ENCODE results near the gene MRPS18A.

Gene MRPS18A

DNA sequence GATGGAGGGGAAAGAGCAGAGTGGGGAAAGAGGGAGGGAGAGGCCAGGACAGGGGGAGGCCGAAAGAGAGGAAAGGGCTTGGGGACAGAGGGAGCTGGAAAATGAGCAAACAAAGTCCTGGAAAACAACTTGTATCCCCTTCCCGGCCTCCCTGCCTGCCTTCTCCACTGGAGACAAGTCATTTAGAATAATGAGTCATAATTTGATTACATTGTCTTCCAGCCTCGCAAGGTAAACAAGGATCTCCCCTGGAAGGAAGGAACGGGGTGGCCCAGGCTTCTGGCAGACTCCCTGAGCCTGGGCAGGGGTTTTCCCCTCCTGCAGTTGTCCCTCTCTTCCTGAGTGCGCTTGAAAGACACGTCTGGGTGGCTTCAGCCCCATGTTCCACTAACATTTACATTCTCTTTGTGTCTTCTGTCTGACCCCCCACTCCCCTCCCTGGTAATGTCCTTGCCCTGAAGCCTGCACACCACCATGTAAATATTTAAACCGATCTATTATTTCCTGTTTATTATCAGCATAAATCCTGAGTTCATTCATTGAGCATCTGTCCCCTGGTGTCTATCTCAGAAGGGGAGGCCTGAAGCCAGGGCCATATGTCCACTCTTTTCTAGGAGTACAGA, 12.1 kb upstream of the MRPS18A start:
- Histone ChIP-seq H3K4me1 (ENCODE audit: control insufficient read depth in 1 of 2, insufficient read depth in 2 of 2, low read length in 2 of 2) (peaks cover 67% of the 10 kb centered on the region in 2 donors), H3K9ac (ENCODE audit: low read depth in 1 of 2, low read length in 2 of 2) (peak overlapping the region; percentile 57 to 61), H3K27me3 (ENCODE audit: control insufficient read depth in 1 of 2, insufficient read depth in 2 of 2, low read length in 2 of 2) (no peaks in the 10 kb centered on the region), H3K9me3 (ENCODE audit: control insufficient read depth in 1 of 2, low read length in 2 of 2) (no peaks in the 10 kb centered on the region), H3K36me3 (ENCODE audit: control insufficient read depth in 1 of 2, insufficient read depth in 2 of 2, low read length in 2 of 2) (no peaks in the 10 kb centered on the region), H3K27ac (ENCODE audit: low read depth, low read length) (peak overlapping the region; percentile 57), H3K4me3 (ENCODE audit: low read depth in 1 of 2, low read length in 2 of 2) (peak overlapping the region in 1 of 2 donors; percentile 8)

DNA sequence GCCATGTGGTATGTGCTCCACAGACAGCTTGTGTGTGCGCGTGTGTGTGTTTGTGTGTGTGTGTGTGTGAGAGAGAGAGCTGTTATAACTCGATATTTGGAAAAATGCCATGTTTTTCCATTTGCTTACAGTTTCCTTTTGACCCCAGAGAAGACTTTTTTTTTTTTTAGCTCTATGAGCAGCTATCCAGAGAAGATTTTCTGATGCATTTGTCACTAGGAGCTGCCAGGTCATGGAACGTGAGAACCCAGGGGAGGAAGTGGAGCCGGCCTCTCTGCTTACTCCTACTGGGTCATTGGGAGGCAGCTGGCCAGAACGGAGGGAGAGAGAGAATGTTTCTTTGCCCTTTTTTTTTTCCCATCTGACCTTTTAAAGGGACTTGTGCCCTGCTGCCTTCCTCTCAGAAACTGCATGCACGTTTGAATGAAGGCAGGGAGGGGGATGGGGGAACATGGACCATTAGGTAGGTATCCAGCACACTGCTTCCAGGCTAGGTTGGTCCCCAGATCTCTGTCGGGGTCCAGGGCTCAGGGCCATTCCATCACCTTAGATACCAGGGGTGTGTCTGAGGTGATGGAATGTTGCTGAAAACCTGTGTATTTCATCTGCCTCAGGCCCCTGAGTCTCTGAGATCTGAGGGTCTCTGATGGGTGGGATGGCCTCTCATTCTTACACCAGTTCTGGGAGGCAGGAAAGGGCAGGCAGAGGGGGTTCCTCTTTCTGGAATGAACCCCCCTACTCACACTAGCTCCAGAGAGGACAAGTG, 11.2 kb upstream of the MRPS18A start:
- H3K9ac ChIP-seq (ENCODE audit: low read depth in 1 of 2, low read length in 2 of 2) = peak overlapping the region; percentile 35 to 57
- peak overlapping the region; percentile 57 for H3K27ac ChIP-seq (ENCODE audit: low read depth, low read length)
- H3K36me3 ChIP-seq (ENCODE audit: control insufficient read depth in 1 of 2, insufficient read depth in 2 of 2, low read length in 2 of 2) = no peaks in the 10 kb centered on the region
- peaks cover 61 to 65% of the 10 kb centered on the region in 2 donors for H3K4me1 ChIP-seq (ENCODE audit: control insufficient read depth in 1 of 2, insufficient read depth in 2 of 2, low read length in 2 of 2)
- no peaks in the 10 kb centered on the region for H3K9me3 ChIP-seq (ENCODE audit: control insufficient read depth in 1 of 2, low read length in 2 of 2)
- peak overlapping the region in 1 of 2 donors; percentile 29 for H3K4me3 ChIP-seq (ENCODE audit: low read depth in 1 of 2, low read length in 2 of 2)
- no peaks in the 10 kb centered on the region for H3K27me3 ChIP-seq (ENCODE audit: control insufficient read depth in 1 of 2, insufficient read depth in 2 of 2, low read length in 2 of 2)

DNA sequence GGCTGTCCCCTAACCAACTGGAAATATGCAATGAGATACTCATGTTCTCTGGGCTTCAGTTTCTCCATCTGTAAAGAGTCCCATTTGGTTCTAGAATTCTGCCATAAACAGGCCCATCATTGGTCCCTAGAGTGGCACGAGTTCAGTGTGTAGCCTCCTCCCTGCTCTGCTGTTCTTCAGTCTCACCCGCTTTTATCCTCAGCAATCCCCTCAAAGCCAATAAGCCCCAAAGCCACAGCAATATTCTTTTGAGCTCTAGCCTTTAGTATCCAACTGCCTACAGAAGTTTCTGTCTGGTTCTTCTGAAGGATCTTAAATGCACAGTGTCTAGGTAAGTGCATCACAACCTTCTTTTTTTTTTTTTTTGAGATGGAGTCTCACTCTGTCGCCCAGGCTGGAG, 9.8 kb upstream of the MRPS18A start:
- H3K9me3 ChIP-seq (ENCODE audit: control insufficient read depth in 1 of 2, low read length in 2 of 2) = no peaks in the 10 kb centered on the region
- H3K27me3 ChIP-seq (ENCODE audit: control insufficient read depth in 1 of 2, insufficient read depth in 2 of 2, low read length in 2 of 2) = no peaks in the 10 kb centered on the region
- H3K4me1 ChIP-seq (ENCODE audit: control insufficient read depth in 1 of 2, insufficient read depth in 2 of 2, low read length in 2 of 2) = peaks cover 48 to 52% of the 10 kb centered on the region in 2 donors
- no peak overlapping the region for H3K4me3 ChIP-seq (ENCODE audit: low read depth in 1 of 2, low read length in 2 of 2)
- H3K36me3 ChIP-seq (ENCODE audit: control insufficient read depth in 1 of 2, insufficient read depth in 2 of 2, low read length in 2 of 2) = no peaks in the 10 kb centered on the region
- no peak overlapping the region for H3K27ac ChIP-seq (ENCODE audit: low read depth, low read length)
- H3K9ac ChIP-seq (ENCODE audit: low read depth in 1 of 2, low read length in 2 of 2) = no peak overlapping the region

DNA sequence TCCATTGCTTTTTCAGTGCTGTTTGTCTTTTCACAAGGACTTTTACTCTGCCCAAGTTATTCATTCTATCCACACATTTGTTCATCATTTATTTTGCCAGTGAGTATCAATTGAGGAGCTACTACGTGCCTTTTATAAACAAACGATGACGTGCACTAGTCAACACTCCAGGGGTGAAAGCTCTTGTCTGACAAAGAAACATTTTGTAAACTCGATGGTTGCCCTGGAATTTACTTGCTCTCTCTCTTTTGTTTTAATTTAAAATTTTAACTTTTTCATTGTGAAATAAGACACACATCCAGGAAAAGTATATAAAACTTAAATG, 8.3 kb upstream of the MRPS18A start:
- Histone ChIP-seq H3K4me1 (ENCODE audit: control insufficient read depth in 1 of 2, insufficient read depth in 2 of 2, low read length in 2 of 2) (peaks cover 35 to 44% of the 10 kb centered on the region in 2 donors), H3K27me3 (ENCODE audit: control insufficient read depth in 1 of 2, insufficient read depth in 2 of 2, low read length in 2 of 2) (no peaks in the 10 kb centered on the region), H3K9me3 (ENCODE audit: control insufficient read depth in 1 of 2, low read length in 2 of 2) (no peaks in the 10 kb centered on the region), H3K9ac (ENCODE audit: low read depth in 1 of 2, low read length in 2 of 2) (peak overlapping the region in 1 of 2 donors; percentile 41), H3K27ac (ENCODE audit: low read depth, low read length) (peak overlapping the region; percentile 1), H3K36me3 (ENCODE audit: control insufficient read depth in 1 of 2, insufficient read depth in 2 of 2, low read length in 2 of 2) (no peaks in the 10 kb centered on the region), H3K4me3 (ENCODE audit: low read depth in 1 of 2, low read length in 2 of 2) (no peak overlapping the region)

DNA sequence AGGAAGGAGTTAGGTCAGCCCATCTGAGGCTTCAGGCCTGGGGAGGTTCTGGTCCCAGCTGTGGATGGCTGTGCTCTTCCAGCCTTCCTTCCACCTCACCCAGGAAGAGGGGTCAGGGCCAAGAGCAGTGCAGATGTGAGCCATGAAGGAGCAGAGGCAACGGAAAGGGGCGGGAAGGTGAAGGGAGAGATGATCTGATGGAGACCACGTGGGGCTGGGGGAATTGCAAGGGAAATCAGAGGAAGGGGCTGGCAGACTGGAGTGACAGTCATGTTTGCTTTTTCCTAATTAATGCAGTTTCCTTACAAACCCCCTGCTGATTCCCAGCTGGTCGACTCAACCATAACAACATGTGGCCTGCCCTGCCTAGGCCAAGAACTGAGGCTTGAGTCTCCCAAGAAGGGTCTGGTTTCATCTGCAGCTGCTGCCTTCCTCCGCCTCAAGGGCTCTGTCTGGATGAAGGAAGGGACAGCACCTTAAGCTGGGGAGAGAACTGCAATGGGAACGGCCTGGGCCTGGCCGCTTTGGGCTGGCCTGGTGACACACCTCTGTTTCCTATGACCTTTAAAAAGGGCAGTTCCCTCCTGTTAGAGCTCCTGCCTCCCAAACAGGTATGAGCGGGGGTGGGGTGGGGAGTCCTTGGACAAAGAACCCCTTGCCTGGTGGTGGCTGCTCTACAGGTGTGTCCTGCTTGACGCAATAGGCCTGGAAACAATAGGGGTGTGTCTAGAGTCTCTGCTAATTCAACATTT, 7.8 kb upstream of the MRPS18A start:
- H3K27ac ChIP-seq (ENCODE audit: low read depth, low read length) = peak overlapping the region; percentile 51
- peaks cover 35 to 44% of the 10 kb centered on the region in 2 donors for H3K4me1 ChIP-seq (ENCODE audit: control insufficient read depth in 1 of 2, insufficient read depth in 2 of 2, low read length in 2 of 2)
- H3K9me3 ChIP-seq (ENCODE audit: control insufficient read depth in 1 of 2, low read length in 2 of 2) = no peaks in the 10 kb centered on the region
- no peaks in the 10 kb centered on the region for H3K36me3 ChIP-seq (ENCODE audit: control insufficient read depth in 1 of 2, insufficient read depth in 2 of 2, low read length in 2 of 2)
- H3K27me3 ChIP-seq (ENCODE audit: control insufficient read depth in 1 of 2, insufficient read depth in 2 of 2, low read length in 2 of 2) = no peaks in the 10 kb centered on the region
- H3K4me3 ChIP-seq (ENCODE audit: low read depth in 1 of 2, low read length in 2 of 2) = no peak overlapping the region
- peak overlapping the region; percentile 40 to 41 for H3K9ac ChIP-seq (ENCODE audit: low read depth in 1 of 2, low read length in 2 of 2)

DNA sequence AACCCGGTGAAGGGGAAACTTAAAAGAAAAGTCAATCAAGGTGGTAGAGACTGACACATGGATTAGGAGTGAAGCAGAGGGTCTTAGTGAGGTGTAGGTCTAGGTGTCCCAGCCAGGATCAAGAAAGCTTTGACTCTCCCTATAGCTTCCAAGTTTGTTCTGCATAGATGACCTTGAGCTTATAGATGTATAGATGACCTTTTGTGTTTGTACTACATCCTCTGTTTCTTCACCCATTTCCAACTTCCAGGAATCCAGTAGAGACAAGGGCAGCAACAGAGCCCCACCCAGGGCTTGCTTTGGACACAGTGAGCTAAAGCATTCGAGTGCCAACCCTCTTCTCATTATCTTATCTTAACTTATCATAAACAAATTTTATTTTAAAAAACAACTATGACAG, 1.8 kb upstream of the MRPS18A start:
- Histone ChIP-seq H3K9me3 (ENCODE audit: control insufficient read depth in 1 of 2, low read length in 2 of 2) (no peaks in the 10 kb centered on the region), H3K36me3 (ENCODE audit: control insufficient read depth in 1 of 2, insufficient read depth in 2 of 2, low read length in 2 of 2) (no peaks in the 10 kb centered on the region), H3K9ac (ENCODE audit: low read depth in 1 of 2, low read length in 2 of 2) (no peak overlapping the region), H3K4me3 (ENCODE audit: low read depth in 1 of 2, low read length in 2 of 2) (no peak overlapping the region), H3K27ac (ENCODE audit: low read depth, low read length) (no peak overlapping the region), H3K27me3 (ENCODE audit: control insufficient read depth in 1 of 2, insufficient read depth in 2 of 2, low read length in 2 of 2) (no peaks in the 10 kb centered on the region), H3K4me1 (ENCODE audit: control insufficient read depth in 1 of 2, insufficient read depth in 2 of 2, low read length in 2 of 2) (peaks cover 26 to 29% of the 10 kb centered on the region in 2 donors)

DNA sequence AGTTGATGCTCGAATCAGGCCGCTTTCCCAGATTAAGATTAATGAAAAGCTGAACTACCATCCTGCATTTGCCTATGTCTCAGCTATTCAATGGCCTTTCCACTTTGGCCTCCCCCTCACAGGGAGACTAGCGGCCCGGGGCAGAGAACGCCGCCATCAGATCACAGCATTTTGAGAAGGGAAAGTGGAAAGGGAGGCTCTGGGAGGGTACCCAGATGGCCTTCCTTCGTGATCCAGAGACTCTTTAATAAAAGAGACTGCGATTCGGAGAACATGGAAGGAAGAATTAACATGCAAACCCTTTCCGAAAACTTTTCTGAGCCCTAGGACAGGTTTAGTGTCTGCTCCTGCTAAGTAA, 533 bp downstream of the MRPS18A start:
- H3K9me3 ChIP-seq (ENCODE audit: control insufficient read depth in 1 of 2, low read length in 2 of 2) = no peaks in the 10 kb centered on the region
- no peaks in the 10 kb centered on the region for H3K27me3 ChIP-seq (ENCODE audit: control insufficient read depth in 1 of 2, insufficient read depth in 2 of 2, low read length in 2 of 2)
- peaks cover 0 to 7% of the 10 kb centered on the region in 2 donors for H3K36me3 ChIP-seq (ENCODE audit: control insufficient read depth in 1 of 2, insufficient read depth in 2 of 2, low read length in 2 of 2)
- peaks cover 42 to 50% of the 10 kb centered on the region in 2 donors for H3K4me1 ChIP-seq (ENCODE audit: control insufficient read depth in 1 of 2, insufficient read depth in 2 of 2, low read length in 2 of 2)
- peak overlapping the region; percentile 61 to 94 for H3K9ac ChIP-seq (ENCODE audit: low read depth in 1 of 2, low read length in 2 of 2)
- H3K27ac ChIP-seq (ENCODE audit: low read depth, low read length) = peak overlapping the region; percentile 79
- peak overlapping the region; percentile 78 to 91 for H3K4me3 ChIP-seq (ENCODE audit: low read depth in 1 of 2, low read length in 2 of 2)

DNA sequence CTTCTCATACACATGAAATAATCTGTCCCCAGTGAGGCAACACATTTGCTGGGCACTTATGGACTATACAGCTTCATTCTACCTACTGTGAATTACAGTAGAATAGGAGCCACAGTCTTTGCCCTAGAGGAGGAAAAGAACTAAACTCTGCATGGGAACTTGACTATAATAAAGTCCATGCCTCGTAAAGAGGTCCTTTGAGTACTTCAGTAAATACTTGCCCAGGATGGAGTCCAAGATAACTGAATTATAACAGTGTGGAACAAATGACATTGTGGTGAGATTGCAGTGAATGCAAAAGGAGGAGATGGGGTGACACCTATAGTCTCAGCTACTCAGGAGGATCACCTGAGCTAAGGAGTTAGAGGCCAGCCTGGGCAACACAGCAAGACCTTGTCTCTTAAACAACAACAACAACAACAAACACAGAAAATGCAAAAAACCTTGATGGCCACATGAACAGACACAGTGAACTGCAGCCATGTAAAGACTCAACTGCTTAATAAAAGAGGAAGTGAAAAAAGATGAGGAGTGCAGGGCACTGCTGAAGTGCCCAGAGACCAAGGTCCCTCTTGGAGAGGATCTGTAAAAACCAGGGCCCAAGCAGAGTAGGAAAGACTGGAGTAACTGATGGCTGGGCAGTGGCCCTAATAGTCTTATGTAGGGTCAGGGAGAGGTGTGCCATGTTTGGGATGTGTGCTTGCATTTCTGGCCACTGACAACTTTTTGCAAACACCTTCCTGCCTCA, 3.7 kb downstream of the MRPS18A start:
- Histone ChIP-seq H3K27me3 (ENCODE audit: control insufficient read depth in 1 of 2, insufficient read depth in 2 of 2, low read length in 2 of 2) (no peaks in the 10 kb centered on the region), H3K9me3 (ENCODE audit: control insufficient read depth in 1 of 2, low read length in 2 of 2) (no peaks in the 10 kb centered on the region), H3K9ac (ENCODE audit: low read depth in 1 of 2, low read length in 2 of 2) (no peak overlapping the region), H3K27ac (ENCODE audit: low read depth, low read length) (no peak overlapping the region), H3K36me3 (ENCODE audit: control insufficient read depth in 1 of 2, insufficient read depth in 2 of 2, low read length in 2 of 2) (peaks cover 4 to 25% of the 10 kb centered on the region in 2 donors), H3K4me1 (ENCODE audit: control insufficient read depth in 1 of 2, insufficient read depth in 2 of 2, low read length in 2 of 2) (peaks cover 54 to 64% of the 10 kb centered on the region in 2 donors), H3K4me3 (ENCODE audit: low read depth in 1 of 2, low read length in 2 of 2) (no peak overlapping the region)

DNA sequence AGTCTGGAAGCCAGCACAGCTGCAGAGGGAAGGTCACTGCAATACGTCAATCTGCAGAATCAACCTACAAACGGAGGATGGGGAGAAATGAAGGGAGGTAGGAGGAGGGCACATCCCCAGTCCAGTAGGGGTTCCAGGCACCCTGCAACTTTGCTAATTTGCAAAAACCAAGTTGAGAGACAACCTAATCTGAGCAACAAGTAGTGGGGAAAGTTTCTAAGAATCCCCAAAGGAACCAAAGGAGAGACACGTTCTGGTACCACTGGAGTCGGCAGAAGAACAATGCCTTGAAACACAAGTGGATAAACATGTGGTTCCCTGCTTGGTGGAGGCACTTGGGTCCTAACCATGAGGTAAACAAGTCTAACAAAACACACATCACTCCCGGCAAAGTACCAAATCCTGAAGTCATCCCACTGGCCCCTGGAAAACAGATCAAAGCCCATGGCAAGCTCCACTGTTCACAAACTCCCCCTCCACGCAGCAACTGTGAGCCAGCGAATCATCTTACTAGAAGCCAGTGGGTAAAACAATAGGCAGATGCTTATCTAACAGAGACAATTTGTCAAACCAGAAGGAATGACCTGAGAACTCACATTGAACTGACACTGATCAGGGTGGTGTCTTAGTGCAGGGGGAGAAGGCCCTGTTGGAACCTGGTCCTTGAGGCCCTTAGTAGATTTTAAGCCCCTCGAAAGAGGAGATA, 4.7 kb downstream of the MRPS18A start:
- no peak overlapping the region for H3K9ac ChIP-seq (ENCODE audit: low read depth in 1 of 2, low read length in 2 of 2)
- peaks cover 49 to 58% of the 10 kb centered on the region in 2 donors for H3K4me1 ChIP-seq (ENCODE audit: control insufficient read depth in 1 of 2, insufficient read depth in 2 of 2, low read length in 2 of 2)
- no peak overlapping the region for H3K4me3 ChIP-seq (ENCODE audit: low read depth in 1 of 2, low read length in 2 of 2)
- peaks cover 10 to 35% of the 10 kb centered on the region in 2 donors for H3K36me3 ChIP-seq (ENCODE audit: control insufficient read depth in 1 of 2, insufficient read depth in 2 of 2, low read length in 2 of 2)
- no peak overlapping the region for H3K27ac ChIP-seq (ENCODE audit: low read depth, low read length)
- no peaks in the 10 kb centered on the region for H3K27me3 ChIP-seq (ENCODE audit: control insufficient read depth in 1 of 2, insufficient read depth in 2 of 2, low read length in 2 of 2)
- no peaks in the 10 kb centered on the region for H3K9me3 ChIP-seq (ENCODE audit: control insufficient read depth in 1 of 2, low read length in 2 of 2)

All from duodenal mucosa (tissue), 2 donors.